Astrocyte of the hippocampus (primary cell): Measurements from ENCODE around the gene SH3TC1.

ENCODE experiments used
- DNase-seq: peaks from one replicate; pipeline ENCODE4 v3.0.0; 2011; ENCODE audit warnings: low read depth, low spot score

SH3TC1 gene

DNA sequence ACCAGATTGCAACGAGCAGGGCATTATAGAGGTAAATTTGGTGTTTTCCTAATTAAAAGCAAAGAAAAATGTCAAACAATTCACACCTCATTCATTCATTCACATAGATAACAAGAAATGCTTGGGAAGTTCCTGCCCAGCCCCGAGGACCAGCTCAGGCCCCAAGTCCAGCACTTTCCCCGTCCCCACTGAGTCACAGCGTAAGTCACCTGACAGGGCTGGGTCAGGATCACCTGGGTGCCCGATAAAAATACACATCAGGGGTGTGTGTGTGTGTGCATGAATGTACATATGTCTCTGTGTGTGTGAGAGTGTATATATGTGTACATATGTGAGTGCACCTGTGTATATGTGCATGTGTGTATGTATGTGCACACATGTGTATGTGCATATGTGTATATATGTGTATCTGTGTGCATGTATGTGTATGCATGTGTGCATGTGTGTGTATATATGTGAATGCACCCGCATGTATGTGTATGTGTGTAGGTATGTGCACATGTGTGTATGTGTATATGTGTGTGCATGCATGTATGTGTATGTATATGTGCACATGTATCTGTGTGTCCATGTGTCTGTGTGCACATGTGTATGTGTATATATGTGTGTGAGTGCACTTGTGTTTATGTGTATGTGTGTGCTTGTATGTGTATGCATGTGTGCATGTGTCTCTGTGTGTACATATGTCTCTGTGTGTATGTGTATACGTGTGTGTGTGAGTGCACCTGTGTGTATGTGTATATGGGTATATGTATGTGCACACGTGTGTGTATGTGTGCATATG, 18.6 kb upstream of the SH3TC1 start:
- DNase-seq = no peak

DNA sequence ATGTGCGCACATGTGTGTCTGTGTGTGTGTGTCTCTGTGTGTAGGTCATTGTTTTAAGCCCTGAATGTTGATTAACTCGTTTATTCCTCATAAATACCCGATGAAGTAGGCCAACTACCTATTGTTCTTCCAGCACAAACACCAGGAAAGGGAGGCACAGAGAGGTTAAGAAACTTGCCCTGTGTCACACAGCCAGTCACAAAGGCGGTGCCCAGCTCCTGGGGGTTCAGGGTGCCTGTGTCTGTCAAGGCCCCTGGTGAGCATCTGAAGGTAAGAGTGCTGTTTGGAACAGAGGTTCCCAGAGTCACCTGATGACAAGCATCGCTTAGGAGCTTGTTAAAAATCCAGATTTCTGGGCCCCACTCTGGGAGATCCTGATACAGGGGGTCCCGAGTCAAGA, 18.0 kb upstream of the SH3TC1 start:
- DNase-seq = no peak

DNA sequence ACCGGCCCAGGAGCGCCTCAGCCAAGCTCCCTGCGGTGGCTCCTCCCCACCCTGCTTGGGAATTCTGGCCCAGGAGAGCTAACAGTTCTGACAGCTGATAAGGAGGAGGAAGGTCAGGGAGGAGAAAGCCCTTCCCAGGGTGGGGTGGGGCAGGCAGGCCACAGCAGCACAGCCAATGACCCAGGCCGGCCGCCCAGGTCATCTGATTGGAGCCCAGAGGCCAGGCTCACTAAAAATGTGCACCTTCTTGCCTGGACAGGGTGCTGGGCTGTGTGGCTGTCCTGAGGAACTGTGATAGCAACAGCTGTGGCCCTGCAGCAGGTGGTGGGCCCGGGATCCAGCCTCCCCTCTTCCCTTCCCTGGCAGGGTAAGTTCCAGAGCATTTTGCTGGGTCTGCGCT, 17.2 kb upstream of the SH3TC1 start:
- DNase-seq = no peak

DNA sequence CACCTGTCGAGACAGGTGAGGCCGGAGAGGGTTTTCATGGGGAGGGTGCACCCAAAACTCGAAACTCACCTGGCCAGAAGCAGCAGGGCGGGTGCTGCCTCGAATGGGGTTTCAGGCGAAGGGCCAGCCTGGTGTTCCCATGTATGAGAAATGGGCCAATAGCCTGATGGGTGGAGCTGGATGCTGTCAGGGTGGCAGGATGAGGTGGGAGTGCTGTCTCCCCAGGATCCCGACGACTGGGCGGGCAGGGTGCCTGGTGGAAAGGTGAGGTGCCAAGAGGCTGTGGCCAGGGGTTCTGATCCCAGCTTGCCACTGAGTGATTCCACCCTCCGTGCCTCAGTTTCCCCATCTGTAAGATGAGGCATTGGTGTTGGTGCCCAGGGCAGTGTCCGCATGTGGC, 16.8 kb upstream of the SH3TC1 start:
- no peak for DNase-seq

DNA sequence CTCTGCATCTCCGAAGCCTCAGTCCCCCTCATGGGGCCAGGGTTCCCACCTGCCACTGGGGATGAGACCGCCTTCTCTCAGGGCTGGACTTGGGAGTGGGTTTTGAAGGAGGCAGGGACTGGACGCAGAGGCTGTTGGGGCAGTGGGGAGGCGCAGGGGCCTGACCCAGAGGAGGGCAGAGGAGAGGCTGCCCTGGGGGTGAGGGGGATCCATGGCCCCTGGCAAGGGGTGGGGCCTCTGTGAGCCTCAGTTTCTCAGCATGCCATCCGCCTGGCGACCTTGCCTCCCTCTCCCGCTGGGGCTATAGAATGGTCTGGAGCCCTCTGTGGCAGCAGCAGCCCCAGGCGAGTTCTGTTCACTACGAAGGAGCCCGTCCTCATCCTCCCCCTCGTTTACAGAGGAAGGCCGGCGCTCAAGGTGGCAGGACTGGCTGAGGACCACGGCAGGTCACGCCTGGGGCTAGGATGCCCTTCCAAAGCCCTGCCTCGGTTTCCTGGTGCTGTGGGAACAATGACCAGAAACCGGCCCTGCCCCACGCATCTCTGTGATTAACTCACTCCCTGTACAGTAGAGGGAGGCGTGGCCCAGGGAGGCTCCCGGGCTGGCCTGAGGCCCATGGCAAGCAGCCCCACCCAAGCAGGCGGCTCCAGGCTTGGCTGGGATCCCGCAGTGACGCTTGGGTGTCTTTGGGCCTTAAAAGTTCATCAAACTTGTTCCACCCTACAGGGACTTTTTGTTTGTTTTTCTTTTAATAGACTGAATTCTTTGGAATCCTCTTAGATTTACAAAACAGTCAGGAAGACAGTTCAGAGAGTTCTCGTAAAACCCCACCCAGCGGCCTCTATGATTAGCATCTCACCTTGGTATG, 16.0 kb upstream of the SH3TC1 start:
- peak; percentile 64 for DNase-seq

DNA sequence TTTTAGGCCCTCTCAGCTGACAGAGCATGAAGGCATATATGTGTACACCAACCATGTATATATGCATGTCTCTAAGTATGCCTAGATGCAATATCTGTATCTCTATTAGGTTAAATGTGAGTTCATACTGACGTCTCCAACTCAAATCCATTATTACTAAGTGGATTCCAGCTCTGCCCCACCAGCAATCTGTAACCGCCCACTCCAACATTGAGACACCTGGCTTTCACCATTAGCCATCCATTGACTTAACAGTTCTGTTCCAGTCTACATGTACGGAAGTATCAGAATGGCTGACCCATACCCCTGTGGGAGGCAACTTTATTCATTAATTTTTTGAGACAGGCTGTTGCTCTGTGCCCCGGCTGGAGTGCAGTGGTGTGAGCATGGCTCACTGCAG, 15.0 kb upstream of the SH3TC1 start:
- no peak for DNase-seq

DNA sequence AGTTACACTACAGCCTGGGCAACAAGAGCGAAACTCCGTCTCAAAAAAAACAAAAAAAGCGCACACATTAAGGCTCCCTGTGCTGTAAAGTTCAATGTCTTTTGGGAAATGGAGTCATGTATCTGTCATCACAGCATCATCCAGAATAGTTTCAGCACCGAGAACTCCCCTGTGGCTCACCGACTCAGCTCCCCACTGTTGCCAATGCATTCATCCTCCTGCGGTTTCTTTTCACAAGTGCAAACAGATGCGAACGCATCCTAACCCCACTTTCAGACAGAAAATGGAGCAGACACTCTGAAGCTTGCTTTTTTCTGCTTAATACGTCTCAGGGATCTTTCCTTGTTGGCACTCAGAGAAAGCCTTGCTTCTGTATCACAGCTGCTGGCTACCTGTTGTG, 13.8 kb upstream of the SH3TC1 start:
- DNase-seq = peak; percentile 42

DNA sequence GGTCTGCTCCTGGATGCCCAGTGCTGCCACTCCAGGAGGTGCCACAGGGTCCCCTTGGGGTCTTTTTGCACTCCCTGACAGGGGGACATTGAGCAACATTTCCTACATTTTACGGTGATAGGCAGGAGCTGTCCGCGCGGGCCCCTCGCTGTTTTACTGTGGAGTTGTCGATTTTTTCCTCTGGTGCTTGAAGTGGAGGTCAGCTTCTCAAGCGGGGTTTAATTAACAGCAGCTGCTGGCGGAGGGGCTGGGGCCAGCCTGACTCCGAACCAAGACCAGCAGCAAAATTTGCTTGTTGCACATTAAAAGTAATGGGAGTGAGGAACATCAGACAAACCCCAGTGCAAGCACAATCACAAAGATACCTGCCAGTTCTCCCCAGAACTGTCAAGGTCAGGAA, 13.2 kb upstream of the SH3TC1 start:
- no peak for DNase-seq

DNA sequence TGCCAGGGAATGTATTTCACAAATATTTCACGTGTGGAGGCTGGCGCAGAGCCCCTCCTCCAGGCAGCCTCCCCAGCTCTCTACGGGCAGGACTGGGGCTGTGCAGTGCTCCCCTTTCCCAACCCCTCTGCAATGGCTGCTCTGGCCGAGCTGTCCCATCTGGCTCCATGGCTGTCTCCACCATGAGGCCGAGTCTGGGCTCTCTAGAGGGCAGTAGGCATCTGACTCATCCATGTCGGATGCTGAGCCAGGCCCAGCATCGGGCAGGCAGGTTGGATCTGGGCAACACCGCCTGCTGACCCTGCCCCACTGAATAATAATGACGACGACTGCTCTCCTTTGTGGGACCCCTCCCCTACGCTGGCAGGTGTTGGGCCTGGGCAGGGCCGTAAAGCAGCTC, 11.0 kb upstream of the SH3TC1 start:
- DNase-seq = peak; percentile 18

DNA sequence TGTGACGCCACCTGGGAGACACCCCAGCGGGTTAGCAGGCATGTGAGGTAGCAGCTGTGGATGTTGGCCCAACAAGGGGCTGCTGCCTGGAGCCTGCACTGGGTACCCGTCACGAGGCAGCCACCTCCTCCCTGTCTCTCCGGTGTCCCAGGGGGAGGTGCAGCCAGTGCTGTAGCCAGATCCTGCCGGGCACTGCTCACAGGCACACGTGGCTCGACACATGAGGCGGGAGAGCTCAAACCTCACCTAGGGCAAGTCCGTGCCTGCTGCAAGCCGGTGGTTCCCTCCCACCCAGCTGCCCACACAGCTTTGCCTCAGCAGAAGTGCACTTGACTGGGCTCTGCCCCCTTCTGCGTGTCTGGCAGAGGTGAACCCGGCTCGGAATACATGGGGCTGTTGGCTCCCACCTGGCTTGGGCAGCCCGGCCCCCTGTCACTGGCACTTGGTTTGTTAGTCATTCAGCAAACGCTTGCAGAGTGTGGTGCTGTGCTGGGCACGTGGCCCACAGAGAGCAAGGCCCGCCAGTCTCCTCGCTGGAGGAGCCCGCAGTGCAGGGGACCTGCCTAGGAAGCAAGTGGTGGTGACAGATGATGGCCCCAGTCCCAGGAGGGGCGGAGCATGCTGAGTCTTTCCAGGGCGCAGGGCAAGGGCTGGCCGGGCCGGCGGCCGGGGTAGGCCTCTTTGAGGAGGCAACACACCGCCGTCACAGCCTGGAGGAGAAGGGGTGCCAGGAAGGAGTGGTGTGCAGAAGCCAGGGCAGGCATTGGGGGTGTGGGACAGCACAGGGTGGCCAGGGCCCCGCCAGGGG, 10.1 kb upstream of the SH3TC1 start:
- DNase-seq = no peak

DNA sequence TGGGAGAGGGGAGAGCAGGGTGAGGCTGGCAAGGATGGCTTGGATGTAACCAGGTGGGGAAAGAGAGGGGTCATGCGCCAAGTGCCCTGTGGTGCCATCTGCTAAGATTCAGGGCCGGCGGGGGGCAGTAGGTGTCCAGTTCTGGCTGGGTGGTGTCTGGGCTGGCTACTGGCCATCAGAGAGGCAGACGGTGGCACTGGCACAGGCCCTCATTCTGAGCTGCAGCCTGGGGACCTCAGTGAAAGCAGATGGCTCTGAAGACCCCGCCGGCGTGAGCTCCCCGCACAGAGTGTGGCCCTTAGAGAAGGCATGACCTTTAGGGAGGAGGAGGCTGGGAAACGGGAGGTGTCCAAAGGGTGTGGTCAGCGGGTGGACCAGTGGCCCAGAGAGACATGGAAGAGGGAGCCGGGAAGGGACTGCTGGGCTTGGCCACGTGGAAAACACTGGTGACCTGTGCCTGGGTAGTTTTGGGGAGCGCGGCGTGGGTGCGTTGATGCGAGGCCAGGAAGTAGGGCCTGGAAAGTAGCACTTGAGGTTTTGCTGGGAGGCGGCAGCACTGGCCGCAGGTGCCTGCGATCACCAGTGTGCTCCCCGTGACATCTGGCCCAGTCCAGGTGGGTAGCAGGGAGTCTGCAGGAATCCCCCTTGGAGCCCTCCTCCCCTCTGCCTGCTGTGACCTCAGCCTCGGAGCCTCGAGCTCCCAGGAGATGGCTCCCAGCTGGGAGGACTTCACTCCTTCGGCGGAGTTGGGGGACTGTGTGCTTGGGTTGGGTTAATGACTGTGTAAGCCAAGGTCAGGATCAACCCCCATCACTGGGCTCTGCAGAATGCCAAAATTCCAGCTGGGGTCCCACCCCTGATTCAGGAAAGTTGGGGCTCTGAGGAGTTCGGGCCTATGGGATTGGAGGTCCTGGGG, 9.3 kb upstream of the SH3TC1 start:
- no peak for DNase-seq

DNA sequence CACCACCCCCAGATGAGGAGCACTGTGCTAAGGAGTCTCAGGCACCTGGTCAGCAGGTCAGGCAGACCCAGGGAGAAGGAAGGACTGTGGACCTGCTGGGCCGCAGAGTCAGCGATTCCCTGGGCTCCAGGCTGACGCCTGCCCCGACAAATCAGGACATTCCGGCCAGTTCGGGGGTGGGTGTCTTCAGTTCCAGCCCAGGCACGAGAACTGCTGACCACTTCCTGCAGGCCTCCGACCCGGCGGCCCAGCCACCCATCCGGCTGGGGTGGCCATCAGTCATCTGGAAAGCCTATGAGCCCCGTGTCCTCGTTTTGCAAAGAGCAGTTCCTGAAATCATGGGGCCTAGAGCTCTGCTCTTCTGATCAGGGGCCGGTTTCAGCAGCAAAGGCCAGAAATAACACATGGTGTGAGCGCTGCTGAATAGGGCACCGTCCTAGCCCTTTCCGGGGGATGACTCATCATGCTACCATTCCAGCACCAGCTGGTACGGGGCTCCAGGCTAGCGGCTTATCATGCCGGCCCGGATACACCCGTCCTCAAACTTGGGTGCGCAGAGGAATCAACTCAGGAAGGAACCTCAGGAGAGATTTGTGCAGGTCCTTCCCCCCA, 7.8 kb upstream of the SH3TC1 start:
- peak; percentile 21 for DNase-seq

DNA sequence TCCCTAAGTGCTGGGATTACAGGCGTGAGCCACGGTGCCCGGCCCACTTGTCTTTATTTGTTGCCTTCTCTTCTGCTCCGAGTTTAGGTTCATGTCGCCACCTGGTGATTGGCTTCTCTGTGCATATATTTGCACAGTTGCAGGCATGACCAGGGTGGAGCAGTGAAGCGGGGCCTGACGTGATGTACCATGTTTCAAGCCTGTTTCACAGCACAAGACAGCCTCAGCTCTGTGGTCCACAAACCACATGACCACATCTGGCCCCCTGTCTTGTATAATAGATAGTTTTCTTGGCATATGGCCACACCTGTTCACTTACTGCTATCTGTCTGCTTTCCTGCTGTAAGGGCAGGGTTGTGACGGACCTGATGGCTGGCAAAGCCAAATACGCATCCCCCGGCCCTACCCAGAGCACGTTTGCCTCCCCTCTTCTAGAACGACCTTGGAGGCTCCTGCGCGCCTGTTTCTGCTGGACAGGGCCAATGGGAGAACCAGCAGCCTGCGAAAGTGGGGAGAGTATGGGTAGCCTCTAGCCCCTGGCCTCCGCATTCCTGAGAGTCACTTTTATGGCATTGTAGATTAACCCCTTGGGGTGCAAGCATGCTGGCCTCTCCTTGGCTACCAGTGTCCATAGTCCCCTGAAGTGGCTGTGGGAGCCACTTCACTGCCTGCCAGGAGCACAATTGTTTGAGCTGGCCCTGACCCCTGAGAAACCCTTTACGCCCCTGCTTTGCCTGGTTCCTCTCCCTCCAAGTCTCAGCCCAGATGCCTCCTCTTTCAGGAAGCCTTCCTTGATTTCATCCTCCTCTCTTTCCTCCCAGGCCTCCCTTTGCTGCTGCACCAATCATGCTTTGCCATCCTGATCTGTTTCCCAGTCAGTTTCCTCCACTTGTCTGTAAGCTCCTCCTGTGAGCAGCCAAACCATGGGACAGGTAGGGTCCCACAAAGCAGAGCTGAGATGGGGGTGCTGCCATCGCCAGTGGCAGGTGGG, 6.0 kb upstream of the SH3TC1 start:
- peak; percentile 33 for DNase-seq

DNA sequence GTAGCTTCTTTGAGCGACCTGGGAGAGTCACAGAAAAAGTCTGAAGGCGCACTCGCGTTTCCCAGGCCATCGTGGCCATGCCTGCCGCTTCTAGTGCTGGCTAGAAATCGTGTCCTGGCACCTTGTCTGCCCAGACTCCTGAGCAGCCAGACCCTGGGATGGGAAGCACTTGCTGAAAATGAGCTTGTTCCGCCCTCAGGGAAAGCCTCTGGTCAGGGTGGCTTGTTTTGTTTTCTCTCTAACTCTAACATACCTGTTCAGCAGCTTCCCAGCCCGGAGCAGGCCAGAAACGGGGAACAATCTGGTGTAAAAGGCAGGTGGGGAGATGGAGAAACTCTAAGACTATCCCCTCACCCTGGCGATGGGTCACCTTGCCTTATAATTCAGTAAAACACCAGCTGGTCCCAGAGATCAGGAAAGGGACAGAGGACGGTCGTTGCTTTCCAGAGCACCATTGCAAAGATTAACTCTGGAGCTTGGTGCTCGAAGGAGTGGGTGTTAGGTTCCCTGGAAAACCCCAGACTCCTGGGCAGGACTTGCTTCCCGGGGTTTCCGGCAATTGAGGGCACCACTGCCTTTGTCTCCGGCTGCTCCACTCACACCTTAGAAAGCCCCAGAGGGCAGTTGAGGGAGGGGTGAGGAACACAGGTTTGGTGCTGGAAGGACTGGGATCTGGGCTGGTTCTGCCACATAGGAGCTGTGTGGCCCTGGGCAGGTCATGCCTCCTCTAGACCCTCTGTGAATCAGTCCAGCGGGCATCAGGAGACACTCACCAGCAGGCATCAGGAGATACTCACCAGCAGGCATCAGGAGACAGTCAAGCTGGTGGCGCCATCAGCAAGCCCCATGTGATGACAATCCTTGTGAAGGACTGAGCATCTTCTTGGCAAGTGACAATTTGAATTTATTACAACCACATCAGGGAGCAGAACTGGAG, 4.5 kb upstream of the SH3TC1 start:
- DNase-seq = no peak

DNA sequence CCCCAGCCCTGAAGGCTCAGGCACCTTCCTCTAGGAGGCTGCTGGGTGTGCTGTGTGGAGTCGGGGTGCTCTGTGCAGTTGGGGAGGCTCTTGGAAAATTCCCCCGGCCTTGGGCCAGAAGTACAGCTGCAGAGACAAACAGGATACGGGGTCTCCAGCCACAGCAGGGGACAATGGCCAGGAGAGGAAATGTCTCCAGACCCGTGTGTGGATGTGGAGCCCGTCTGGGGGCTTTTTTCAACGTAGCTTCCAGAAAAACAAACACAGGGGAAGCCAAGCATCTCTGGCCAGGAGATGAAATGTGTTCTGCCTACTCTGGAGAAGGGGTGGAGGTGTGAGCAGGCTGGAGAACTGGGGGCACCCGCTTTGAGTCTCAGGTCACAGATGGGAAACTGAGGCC, 3.7 kb upstream of the SH3TC1 start:
- DNase-seq = no peak

DNA sequence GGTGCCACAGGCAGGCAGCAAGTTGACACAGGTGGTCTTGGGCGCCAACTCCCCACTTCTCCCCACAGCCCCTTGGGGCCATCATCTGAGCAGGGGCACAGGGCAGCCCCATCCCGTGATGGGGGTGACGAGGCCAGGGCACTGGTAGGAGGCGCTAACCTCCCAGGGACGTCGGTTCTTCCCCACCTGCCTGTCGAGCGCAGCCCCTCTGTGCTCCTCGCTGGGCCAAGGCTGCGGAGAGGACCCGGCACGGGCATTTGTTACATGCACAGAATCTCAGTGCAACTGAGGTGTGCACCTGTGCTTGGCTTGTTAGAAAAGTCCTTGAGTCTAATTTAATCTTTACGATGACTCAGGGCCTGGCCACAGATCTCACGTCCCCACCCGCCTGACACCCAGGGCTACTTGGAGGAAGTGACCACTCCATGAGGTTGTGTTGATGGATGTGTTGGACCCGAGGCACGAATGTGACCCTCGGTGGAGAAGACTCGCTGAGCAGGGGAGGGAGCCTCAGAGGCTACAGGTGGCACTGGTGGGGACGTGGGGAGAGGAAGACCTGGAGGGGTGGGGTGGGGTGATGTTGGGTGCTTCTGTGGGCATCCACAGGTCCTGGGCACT, 3.1 kb upstream of the SH3TC1 start:
- DNase-seq = no peak

DNA sequence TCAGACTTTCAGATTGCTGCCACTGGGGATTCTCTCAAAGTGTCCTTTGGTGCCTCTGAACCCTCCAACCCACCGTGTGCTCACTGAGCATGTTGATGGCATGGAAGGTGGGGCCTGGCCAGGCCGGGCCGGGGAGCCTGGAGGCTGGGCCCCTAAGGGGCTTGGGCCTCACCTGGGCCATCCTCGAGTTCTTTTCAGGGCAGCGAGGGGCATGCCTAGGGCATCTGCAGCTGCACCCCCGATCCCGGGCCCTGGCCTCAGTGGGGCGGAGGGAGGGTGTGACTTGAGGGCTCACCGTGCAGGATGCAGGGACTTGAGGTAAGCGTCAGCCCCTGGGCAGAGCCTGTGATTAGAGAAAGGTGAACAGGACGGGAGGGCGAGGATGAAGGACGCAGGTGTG, 1.6 kb upstream of the SH3TC1 start:
- no peak for DNase-seq
